CD4-positive, alpha-beta T cell treated with Interleukin-21 for 1 hour (primary cell): ENCODE measurements around the gene GID8.
"Not testable (repeated sequence)": the region's sequence is repeated elsewhere in the genome, so short reads cannot be mapped to it uniquely, and the experiment has no call there.

Experiments
- DNase-seq: peaks from one replicate; pipeline ENCODE4 v3.0.0-alpha.2; 2020

Gene GID8

DNA sequence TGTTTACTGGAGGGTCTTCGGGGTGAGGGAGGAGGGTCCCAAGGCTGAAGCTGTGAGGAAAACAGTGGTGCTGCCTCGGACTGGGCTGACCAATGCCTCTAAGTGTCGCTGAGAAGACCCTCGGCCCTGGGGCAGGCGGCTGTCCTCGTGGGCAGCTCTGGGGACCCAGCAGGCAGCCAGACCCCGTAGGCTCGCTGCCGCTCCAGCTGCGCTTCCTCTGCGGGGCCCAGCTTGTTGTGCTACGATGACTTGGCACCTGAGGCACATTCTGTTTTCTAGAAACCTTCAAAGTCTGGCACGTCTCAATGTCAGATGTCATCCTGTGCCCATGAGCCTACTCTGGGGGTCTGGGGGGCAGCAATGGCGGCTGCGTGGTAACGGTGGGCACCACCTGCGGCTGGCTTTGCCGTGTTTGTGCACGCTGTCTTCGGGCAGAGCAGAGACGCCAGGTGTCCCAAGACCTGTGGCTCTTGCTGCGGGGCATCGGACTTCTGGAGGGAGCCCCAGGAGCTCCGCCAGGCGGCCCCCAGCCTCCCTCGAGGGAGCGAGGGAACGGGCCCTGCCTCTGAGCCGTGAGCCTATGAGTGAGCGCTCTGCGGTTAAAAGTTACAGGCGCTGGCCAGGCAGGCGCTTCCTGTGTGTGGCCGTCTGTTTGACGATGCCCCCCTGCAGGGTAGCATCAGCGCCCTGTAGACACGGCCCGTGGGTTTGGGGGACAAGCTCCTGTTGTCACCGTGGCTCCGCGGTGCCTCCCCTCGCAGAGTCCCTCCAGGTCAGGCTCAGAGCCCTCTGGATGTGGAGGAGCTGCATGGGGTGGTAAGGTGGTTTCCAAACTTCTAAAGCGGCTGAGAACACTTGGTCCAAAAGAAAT is 21.4 kb downstream of the GID8 start:
- DNase-seq = no peak

DNA sequence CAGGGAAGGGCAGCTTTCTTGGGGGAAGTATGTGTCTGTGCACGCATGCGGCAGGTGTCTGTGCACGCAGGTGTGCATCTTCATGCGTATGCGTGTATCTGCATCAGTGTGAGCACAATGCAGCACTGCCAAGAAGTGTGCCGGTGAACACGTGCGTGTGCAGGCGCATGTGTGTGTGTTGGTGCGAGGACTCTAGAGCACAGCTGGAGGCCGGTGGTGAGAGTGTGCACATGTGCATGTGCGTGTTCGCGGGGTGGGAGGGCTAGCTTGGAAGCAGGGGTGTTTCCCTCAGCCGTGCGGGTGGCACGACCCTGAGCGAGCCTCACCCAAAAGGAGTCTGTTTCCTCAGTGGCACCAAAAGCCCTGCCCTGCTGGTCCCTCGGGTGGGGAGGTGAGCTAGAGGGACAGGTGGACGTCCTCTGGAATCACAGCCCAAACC is 22.1 kb downstream of the GID8 start:
- DNase-seq = no peak

DNA sequence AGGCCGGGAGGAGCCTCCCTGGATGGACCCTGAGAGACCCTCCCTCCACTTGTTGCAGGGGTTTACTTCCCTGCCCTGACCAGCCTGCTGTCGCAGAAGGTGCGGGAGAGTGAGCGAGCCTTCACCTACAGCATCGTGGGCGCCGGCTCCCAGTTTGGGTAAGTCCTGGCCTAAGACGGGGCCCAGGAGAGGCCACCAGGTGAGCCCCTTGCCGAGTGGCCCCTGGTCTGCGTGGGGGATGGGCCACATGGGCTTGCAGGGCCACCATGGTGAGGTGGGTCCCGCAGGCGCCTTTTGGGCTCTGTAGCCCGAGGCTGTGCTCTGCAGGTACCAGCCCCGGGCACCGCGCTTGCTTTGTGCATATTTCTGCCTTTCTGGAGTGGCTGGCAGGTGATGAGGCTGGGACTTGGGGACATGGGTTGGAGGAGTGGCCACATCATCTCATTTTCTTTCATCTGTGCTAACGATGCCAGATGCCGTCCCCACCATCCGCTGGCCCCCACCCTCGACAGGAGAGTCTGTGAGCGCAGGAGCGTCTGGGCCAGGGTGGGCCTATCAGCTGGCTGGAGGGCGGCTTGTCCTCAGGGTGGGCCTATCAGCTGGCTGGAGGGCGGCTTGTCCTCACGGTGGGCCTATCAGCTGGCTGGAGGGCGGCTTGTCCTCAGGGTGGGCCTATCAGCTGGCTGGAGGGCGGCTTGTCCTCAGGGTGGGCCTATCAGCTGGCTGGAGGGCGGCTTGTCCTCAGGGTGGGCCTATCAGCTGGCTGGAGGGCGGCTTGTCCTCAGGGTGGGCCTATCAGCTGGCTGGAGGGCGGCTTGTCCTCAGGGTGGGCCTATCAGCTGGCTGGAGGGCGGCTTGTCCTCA is 22.7 kb downstream of the GID8 start:
- not testable (repeated sequence) for DNase-seq

DNA sequence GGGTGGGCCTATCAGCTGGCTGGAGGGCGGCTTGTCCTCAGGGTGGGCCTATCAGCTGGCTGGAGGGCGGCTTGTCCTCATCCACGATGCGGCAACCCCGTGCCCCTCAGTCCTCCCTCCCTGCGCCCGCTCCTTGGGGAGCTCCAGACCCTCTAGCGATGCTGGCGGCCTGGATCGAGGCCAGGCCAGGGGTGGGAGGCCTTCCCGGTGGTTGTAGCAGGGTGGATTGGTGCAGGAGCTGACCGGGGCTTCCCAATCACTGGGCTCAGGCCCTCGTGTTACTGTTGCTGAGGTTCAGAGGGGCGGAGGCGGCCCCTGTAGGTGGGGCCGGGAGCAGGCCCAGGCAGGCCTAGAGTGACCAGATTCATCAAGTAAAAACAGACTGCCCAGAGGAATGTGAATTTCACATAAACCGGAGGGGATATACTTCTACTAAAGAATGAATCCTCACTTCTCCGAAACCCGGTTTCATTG is 23.4 kb downstream of the GID8 start:
- DNase-seq = no peak

DNA sequence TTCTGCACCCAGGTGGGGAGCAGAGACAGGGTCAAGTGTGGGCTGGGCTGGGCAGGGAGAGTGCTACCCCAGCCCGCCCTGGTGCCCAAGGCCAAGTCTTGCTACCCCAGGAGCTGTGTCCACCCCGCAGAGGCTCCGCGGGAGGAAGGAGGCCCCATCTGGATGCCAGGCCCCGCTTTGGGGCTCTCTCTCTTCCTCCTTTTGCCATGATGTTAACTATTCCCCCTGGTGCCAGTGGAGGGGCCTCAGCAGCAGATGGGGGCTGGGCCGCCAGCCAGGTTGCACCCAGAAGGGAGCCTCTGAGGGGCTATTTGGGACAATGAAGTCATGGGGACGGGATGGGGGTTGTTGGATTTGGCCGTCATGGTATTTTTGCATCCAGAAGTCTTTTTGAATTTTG is 23.9 kb downstream of the GID8 start:
- DNase-seq = no peak

DNA sequence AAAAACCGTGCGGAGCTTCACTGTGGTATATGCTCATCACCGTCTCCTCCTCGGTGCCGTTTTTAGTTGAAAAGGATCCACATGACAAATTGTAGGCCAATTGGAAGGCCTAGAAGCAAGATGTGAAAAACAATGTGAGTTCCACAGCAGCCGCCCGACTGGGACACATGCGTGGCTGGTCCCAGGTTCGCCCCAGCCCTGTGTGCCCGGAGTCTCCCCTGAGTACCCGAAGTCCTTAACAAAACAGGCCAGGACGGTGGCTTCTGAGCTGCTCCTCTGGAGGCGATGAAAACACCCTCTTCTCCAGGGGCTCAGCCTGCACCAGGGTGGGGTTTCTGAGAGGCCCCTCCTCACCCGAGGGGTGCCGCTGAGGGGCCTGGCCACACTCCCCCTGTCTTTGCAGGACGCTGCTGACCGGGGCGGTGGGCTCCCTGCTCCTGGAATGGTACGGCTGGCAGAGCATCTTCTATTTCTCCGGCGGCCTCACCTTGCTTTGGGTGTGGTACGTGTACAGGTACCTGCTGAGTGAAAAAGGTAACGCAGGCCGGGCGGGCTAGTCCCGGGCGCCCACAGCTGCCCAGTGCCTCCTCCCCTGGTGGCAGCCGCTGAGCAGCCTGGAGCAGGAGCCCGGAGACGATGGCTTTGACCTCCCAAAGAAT is 24.4 kb downstream of the GID8 start:
- DNase-seq = no peak

DNA sequence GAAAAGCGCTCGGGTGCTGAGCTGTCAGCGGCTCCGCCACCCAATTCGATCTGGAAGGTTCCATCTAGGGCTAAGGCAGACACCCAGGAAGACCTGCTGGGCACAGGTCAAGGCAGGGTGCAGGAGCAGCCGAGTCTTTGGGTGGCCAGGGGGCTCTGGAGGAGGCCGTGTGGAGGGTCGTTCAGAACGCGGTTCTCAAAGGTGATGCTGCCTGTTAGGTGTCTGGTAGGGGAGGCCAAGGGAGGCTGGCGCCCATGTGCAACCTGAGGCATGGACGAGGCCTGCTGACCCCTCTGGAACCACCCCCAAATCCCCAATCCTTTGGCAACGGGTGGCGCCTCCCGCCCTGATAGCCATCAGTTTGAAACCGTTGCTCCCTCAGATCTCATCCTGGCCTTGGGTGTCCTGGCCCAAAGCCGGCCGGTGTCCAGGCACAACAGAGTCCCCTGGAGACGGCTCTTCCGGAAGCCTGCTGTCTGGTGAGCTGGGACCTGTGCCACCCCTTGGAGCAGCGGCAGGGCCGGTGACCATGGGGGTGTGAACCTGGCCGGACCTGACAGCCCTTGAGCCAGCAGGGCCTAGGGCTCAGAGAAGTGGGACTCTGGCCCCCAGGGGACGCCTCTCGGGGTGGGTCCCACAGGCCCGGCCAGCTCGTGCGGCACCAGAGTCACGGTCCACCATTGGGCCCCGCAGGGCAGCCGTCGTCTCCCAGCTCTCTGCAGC is 25.1 kb downstream of the GID8 start:
- no peak for DNase-seq

DNA sequence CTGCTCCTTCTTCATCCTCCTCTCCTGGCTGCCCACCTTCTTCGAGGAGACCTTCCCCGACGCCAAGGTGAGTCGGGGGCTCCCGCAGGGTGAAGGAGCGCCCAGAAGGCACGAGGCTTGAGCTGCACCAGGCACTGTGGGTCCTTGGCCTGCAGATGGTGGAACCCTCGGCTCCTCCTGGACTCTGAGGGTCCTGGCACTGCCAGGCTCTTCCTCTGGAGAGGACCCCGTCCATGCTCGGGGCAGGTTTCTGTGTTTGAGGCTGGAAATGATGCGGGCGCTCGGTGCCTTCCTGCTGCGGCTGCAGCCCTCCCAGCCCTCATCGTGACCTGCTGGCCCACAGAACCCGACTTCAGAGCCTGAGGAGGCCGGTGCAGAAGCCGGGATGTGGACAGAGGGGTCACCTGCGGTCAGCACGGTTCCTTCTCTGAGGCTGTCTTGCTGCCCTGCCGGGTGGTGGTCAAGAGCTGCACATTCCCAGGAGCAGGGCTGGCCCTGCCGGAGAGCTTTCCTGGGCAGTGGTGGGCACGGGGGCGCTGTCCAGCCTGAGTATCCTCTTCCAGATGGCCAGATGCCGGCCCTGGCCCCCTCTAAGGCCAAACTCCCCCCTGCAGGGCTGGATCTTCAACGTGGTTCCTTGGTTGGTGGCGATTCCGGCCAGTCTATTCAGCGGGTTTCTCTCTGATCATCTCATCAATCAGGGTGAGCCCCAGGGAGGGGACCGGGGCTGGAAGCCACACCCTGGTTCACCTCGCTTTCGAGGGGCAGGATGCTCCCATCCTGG is 25.9 kb downstream of the GID8 start:
- no peak for DNase-seq

DNA sequence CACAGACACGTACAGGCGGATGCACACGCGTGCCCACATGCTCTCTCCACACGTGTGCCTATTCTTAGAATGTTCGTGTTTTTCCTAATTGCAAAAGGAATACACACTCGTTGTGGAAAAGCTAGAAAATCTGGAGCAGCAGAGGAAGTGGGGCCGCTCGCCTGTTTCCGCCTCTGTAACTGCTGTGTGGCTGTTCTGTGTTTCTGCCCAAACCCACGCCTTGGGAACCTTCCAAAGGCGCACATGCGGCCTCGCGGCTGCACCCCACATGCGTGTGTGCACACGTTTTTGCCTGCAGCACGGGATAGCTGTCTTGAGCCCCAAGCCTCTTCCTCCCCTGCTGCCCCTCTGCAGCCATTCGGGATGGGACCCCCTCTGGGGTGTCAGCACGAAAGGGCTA is 26.8 kb downstream of the GID8 start:
- DNase-seq = no peak

DNA sequence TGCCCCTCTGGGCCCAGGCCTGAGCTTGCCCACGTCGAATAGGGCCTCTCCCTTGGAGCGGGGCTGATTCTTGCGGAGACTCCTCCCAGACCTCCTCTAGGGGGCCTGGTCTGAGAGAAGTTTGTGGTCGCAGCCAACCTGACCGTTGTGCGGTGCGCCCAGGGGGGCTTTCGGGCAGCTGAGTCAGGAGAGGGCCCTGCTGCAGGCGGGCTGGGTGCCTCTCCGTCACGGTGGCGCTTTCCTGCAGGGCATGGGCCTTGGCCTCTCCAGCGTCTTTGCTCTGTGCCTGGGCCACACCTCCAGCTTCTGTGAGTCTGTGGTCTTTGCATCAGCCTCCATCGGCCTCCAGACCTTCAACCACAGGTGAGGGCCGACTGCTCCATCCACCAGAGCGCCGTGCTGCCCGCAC is 27.4 kb downstream of the GID8 start:
- DNase-seq = no peak

DNA sequence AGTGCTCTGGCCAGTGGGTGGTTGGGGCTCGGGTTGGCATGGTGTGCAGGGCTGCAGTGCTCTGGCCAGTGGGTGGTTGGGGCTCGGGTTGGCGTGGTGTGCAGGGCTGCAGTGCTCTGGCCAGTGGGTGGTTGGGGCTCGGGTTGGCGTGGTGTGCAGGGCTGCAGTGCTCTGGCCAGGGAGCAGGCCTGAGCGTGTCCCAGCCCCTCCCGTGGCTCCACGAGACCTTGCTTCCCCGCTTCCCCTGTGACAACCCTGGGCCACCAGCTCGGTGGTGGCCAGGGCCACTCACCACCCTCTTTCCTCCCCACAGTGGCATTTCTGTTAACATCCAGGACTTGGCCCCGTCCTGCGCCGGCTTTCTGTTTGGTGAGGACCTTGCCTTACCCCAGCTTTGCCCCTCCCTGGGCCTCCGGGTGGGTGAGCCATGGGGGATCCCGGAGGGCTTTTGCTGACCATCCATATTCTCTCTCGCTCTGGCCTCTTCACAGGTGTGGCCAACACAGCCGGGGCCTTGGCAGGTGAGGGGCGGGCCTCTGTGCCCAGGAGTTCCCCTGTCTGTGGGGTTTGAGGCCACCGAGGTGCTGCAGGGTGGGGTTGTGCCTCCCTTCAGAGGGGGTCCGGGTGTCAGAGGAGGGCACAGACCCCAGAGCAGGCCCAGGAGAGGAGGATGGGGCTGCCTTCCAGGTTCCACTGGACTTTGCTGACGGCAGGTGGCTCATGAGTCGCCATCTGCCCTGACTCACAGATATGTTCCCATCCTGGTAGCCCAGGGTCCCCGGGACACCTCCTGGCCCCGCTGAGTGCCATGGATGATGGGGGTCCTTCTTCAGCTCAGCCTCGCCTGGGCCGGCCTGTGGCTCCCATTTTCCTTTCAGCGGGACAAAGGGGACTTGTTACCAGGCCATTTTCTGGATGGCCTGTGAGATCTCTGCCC is 28.5 kb downstream of the GID8 start:
- no peak for DNase-seq

DNA sequence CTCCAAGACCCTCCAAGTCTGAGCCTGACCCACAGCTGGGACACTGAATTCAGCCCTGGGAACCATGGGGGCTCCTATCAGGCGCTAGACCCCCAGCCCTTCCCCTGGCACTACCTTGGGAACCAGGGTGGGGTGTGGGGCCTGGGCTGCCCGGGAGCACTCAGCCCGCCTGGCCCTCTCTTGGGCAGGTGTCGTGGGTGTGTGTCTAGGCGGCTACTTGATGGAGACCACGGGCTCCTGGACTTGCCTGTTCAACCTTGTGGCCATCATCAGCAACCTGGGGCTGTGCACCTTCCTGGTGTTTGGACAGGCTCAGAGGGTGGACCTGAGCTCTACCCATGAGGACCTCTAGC is 29.2 kb downstream of the GID8 start:
- DNase-seq = no peak

DNA sequence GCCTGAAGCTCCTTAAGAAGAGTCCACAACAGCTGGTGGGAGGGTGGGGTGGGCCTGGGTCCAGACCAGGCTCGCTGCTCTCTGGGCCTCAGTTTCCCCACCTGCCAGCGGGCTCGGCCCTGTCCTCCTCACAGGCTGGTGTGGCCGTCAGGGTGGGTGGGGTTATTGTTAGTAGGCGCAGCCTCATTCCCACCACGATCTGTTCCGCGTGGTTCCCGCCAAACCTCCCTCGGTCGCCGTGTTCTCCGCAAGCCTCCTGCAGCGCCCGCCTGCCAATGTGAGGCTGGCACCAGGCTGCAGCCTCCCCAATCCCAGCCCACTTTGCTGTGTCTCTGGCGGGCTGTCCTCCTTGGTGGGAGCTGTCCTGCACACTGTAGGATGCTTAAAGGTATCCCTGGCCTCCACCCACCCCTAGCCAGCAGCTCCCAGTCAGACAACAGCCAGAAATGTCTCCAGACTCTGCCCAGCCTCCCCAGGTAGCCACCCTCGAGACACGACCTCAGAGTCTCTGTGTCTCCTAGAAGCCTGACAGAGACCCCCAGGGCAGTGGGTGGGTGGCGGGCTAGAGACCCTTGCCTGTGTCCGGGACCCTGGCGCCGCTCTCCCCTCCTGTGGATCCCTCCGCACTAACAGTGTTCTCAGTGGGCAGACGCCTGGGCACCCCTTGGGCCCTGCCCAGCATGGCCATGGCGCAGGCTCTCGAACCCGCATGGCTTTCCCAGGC is 29.8 kb downstream of the GID8 start:
- no peak for DNase-seq

DNA sequence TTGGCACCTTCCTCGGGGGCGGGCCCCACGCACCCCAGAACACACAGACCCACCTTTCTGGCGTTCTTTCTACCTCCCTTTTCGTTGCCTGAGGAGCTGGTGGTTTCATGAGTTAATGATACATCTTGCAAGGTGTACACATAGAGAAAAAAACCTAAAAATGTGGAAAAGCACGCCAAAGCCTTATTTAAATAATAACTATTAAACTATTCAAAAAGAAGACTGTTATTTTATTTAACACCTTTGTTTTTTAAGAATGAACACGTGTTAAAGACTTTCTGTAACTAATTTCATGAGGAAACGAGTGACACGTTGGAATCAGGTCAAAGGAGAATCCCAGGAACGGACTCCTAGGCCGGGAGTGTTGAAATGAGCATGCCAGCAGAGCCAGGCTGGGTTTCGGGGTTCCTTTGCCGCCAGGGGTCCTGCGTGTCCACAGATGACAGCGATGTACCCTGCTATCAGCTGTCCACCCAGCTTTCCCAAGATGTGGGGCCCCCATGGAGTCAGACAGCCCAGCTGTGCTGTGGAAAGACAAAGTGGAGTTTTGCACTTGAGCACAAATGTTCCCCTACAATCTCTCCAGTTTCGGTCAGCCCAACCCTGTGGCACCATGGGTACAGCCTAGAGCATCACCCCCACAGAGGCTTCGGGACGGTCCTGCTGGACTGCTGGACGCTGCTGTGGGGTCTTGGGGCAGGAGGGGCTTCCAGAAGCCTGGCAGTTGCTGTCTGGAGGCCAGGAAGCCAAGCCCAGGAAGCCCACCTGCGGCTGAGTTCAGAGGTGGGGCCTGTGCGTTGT is 30.6 kb downstream of the GID8 start:
- DNase-seq = no peak

DNA sequence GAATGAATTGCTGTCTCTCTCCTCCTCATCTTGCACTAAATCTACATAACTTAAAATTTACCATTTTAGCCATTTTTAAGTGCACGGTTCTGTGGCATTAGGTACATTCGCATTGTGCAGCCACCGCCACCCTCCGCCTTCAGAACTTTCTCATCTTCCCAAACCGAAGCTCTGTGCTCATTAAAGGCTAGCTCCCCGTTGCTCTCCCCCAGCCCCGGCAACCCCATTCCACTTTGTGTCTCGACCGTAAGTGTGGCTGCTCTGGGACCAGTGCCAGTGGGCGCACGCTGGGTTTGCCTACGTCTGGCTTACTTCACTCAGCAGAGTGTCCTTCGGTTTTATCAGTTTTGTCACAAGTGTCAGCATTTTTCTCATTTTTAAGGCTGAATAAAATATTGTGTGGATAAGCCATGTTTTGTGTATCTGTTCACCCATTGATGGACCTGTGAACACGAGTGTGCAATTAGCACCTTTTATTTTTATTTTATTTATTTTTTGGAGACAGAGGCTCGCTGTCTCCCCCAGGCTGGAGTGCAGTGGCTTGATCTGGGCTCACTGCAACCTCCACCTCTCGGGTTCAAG is 31.3 kb downstream of the GID8 start:
- DNase-seq = no peak

DNA sequence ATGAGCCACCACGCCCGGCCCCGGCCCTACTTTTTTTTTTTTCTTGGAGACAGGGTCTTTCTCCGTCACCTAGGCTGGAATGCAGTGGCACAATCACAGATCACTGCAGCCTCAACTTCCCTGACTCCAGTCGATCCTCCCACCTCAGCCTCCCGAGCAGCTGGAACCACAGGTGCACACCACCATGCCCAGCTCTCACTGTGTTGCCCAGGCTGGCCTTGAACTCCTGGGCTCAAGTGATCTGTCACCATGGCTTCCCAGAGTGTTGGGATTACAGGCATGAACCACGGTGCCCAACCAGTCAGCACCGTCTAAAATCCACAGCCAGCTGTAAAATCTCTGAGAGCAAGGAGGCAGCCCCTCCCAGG is 32.0 kb downstream of the GID8 start:
- no peak for DNase-seq

DNA sequence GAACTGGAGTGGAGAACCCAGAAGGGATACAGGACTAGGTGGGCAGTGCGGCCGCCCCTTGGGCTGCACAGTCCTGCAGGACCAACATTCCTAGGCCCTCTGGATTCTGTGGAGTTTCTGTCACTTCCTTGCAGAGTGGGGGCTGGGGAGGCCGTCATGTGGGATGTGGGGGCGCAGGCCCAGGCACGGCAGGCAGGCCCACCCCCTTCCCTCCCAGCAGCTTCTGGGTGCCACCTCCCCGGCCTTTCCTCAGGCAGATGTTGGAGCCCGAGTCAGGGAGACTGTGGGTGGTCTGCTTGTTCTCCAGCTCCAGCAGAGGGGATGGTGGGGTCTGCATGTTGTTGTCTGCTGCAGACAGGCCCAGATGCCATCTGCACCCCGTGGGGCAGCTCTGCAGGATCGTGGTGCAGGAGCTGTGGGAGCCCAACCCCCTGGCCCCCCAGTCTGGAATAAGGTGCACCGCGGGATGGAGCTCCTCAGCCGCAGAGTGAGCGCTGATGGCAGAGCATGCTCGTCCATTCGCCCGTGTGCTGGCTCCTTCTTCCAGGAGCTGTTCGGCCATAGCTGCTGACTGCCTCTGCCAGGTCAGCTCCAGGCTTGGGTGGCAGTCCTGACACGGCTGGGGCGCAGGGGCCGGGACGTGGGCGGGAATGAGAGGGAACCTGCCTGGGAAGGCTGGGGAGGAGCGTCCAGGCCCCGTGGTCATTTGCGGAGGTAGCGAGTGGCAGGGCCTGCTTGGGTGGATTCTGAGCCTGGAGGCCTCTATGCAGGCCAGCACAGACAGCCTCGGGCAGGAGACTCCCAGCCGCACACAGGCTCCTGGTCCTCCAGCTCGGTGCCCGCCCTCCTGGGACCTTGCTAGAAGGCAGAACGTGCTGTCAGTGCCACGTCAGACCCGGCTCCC is 32.6 kb downstream of the GID8 start:
- DNase-seq = no peak
